GM12891 (cell line): ENCODE measurements around the gene PLD3.

ENCODE experiments used
- PAX5 ChIP-seq: IDR thresholded peaks from 2 replicates; pipeline ENCODE4 v1.6.1; 2011; ENCODE audit warnings: low read length, moderate library complexity, mild to moderate bottlenecking; ENCODE audit not compliant: insufficient read depth, severe bottlenecking
- POLR2A ChIP-seq: IDR thresholded peaks from 2 replicates; pipeline ENCODE4 v1.6.1; 2011; ENCODE audit warnings: low read depth, low read length, control low read depth
- POLR2AphosphoS5 ChIP-seq: IDR thresholded peaks from 2 replicates; pipeline ENCODE4 v1.6.1; 2011; ENCODE audit warnings: low read depth, low read length, control low read depth
- POU2F2 ChIP-seq: IDR thresholded peaks from 2 replicates; pipeline ENCODE4 v1.6.1; 2011; ENCODE audit warnings: low read depth, mild to moderate bottlenecking, control low read depth, low read length, moderate library complexity
- SPI1 ChIP-seq: IDR thresholded peaks from 2 replicates; pipeline ENCODE4 v1.6.1; 2011; ENCODE audit warnings: low read depth, low read length, control low read depth
- TAF1 ChIP-seq: IDR thresholded peaks from 2 replicates; pipeline ENCODE4 v1.6.1; 2011; ENCODE audit warnings: low read depth, low read length, control low read depth

GRCh38 chr19:40326201-40326600, 22.3 kb upstream of the PLD3 start:
- TF ChIP-seq TAF1 (no peak), POLR2AphosphoS5 (no peak), POLR2A (no peak), SPI1 (no peak), POU2F2 (no peak), PAX5 (no peak)
